HG03457 (cell line): ENCODE results near the gene TMTC1.
"Not testable (repeated sequence)": the region's sequence is repeated elsewhere in the genome, so short reads cannot be mapped to it uniquely, and the experiment has no call there.

Experiments used
- ATAC-seq: cut with Tn5 transposase; IDR thresholded peaks from one replicate; pipeline ENCODE4 v1.9.1; 2021; ENCODE audit warnings: moderate number of reproducible peaks; ENCODE audit not compliant: unreplicated experiment

TMTC1 gene

GRCh38 chr12:29674463-29674862 lies 109.3 kb downstream of the TMTC1 start:
- ATAC-seq: no peak

GRCh38 chr12:29673346-29673745 lies 110.4 kb downstream of the TMTC1 start:
- no peak for ATAC-seq

GRCh38 chr12:29672580-29672979 lies 111.2 kb downstream of the TMTC1 start:
- ATAC-seq: no peak

DNA sequence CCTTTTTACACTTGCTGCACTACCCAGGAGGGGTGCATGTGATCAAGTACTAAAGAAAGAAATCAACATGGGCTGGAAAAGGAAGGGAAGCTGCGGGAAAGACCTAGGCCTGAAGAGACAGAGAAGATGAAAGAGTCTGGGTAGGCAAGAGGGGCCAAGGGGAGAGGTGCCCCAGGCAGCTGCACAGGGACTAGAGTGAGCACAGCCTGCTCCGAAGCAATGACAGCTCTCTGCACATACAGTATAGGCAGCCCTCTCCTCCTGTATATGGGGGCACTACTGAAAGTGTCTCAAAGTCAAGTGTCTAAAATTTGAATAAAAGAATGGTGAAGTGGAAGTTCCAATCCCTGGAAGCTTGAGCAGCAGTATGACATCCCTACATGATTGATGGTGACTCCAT lies 112.0 kb downstream of the TMTC1 start:
- no peak for ATAC-seq

- no peak for ATAC-seq
Observed at GRCh38 chr12:29667011-29667410, 116.7 kb downstream of the TMTC1 start.

DNA sequence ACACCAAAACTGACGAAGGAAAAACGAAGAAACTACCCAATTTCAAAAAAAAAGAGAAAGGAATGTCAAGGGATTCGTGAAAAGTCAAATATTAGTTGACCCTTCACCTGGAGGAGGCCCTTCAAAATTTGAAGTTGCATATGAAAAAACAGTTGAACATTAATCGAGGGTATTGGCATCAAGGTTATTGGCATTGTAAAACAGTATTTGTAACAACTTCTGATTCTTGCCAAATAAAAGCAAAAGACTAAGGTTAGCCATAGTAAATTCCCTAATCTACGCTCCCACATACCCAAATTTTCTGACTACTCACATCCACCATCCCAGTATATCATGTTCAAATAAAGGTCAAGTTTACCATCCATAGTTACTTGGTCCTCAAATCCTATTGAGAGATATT lies 118.6 kb downstream of the TMTC1 start:
- ATAC-seq: no peak

GRCh38 chr12:29662734-29663323 lies 120.9 kb downstream of the TMTC1 start:
- ATAC-seq: no peak

DNA sequence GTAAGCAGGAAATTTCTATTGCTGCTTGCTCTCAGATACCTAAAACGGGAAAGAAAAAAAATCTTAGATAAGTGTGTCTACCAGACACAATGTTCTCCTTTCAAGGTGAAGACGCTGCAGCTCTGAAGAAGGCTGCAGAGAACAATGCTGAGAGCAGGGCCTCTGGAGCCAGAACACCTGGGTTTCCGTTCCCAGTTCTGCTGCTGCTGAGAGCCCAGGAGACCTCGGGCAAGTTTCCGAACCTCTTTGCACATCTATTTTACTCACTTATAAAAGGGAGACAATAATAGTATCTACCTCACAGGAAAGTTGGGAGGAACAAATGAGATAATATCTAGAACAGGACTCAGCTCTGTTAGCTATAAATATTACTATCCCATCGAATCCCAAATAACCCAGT lies 122.9 kb downstream of the TMTC1 start:
- ATAC-seq: no peak

DNA sequence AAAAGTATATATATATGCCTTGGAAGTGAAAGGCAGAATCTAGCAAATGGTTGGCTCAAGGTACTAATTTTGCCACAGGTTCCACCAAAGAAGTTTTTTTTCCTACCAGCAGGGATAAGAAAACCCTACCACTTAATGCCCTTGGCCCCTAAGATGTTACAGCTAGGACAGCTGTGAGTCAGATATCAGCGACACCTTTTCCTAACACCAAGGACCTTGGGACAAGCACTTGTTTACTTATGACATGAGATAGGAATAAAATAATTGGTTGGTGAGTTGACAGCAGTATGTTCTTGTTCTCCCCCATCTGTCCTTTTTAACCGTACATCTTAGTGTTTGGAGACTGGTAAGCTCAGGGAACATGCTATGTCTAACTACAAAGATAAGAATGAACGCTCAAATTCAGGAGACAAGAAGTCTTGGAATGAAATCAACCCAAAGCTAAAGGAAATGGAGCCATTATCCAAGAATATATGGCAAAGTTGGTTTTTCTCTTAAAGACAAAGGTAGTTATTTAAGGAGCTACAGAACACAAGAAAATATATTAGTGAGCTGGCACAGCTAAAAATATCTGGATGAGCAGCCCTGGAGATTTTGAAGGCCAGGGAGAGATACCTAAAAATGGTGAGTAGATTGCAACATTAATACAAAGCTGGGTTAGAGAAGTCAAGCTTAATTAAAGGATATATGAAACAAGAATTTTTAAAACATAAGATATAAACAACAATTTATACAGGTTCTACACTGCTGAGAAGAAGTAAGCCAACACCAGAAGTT lies 126.8 kb downstream of the TMTC1 start:
- ATAC-seq: no peak

DNA sequence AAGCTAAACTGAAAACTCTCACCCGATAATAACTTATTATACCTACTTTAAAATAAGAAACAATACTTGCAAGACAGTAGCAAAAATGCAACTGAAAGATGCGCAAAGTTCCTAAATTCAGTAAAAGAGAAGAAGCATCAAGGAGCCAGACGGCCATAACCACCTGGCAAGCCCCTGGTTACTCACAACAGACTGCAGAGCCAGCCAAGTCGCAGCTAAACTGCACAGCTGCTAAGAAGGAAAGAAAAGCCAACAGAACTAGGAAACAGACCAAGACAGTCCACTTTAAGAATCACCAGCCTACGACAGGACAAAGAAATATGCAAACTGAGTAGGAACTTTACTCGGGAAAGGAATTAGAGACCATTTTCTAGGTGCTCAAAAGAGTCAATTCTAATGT lies 127.9 kb downstream of the TMTC1 start:
- ATAC-seq: no peak

DNA sequence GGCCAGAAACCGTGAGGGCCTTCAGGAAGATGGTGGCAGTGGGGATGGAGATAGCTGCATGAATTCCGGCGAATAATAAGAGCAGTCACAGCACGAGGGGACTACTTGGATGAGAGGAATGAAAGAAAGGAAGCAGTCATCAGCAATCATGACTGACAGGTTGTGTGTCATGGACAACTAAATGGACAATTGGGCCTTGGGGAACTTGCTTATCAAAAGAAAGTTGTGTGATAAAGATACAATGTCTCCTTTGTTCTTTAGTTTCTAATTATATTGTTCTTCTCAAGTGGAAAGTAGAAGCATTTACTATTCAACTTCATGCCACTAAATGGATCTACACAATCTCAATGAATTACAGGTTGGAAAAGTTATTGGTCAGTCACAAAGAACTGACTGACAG lies 130.5 kb downstream of the TMTC1 start:
- no peak for ATAC-seq

DNA sequence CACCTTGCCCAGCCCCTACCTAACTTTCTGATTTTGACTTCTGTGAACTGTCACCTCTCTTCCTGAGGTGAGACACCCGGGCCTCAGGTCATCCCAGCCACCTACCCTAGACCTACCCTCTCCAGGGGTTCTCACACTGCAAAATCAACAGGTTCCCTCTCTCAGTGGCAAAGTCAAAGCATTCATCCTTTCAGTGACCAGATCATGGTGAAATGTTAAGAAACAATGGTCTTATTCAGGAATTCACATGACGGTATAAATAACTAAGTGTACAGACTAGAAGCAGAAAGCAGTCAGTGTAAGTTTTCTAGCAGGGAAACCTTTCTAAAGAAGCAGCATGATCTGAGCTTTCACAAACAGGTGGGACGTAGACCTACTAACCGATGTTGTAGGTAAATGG lies 133.4 kb downstream of the TMTC1 start:
- ATAC-seq: no peak

GRCh38 chr12:29649722-29650121 lies 134.0 kb downstream of the TMTC1 start:
- no peak for ATAC-seq

DNA sequence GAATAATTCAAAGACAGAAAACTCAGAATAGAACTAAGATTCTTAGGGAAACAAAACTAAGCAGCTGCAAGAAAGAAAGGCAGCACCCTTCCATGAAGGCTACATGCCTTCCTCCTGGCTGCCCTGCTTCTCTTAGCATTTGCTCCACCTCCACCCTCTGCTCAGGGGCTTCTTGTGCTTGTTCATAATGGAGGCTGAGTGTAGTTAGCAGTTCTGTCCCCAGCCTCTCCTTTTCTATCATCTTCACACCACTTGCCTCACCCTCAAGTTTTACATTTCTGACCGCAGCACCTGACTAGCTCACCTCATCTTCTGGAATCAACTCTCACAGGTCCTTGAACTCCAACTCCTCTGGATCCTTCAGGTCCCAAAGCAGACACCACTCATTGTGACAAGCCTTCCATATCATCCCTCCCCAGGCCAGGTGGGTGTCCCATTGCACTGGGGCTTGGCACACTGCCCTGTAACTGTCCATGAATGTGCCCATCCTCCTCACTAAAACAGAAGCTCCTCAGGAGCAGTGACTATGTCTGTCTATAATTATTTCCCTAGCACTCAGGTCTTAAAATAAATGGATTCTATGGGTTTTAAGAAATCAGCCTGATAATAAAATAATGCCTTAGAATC lies 139.1 kb downstream of the TMTC1 start:
- no peak for ATAC-seq

- no peak for ATAC-seq
Observed at GRCh38 chr12:29640589-29641345, 143.0 kb downstream of the TMTC1 start.

GRCh38 chr12:29639893-29640495 lies 143.7 kb downstream of the TMTC1 start:
- no peak for ATAC-seq

GRCh38 chr12:29638528-29638927 lies 145.2 kb downstream of the TMTC1 start:
- no peak for ATAC-seq

GRCh38 chr12:29634057-29634456 lies 149.7 kb downstream of the TMTC1 start:
- no peak for ATAC-seq

DNA sequence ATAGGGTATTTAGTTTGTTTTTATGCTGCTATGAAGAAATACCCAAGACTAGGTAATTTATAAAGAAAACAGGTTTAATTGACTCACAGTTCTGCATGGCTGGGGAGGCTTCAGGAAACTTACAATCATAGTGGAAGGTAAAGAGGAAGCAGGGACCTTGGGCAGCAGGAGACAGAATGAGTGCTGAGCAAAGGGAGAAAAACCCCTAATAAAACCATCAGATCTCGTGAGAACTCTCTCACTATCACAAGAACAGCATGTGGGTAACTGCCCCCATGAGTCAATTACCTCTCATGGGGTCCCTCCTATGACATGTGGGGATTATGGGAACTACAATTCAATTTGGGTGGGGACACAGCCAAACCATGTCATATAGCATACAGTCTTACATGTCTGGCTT lies 153.6 kb downstream of the TMTC1 start:
- not testable (repeated sequence) for ATAC-seq

DNA sequence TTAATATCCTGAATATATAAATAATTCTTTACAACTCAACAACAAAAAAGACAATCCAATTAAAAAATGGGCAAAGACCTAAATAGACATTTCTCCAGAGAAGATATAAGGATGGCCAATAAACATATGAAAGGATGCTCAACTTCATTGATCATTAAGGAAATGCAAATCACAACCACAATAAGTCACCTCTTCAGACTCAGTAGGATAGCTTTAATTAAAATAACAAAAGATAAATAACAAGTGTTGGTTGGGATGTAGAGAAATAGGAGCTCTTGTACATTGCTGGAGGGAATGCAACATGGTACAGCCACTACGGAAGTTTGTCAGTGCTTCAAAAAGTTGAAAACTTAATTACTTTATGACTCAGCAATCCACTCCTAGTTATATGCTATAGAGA lies 156.5 kb downstream of the TMTC1 start:
- no peak for ATAC-seq

DNA sequence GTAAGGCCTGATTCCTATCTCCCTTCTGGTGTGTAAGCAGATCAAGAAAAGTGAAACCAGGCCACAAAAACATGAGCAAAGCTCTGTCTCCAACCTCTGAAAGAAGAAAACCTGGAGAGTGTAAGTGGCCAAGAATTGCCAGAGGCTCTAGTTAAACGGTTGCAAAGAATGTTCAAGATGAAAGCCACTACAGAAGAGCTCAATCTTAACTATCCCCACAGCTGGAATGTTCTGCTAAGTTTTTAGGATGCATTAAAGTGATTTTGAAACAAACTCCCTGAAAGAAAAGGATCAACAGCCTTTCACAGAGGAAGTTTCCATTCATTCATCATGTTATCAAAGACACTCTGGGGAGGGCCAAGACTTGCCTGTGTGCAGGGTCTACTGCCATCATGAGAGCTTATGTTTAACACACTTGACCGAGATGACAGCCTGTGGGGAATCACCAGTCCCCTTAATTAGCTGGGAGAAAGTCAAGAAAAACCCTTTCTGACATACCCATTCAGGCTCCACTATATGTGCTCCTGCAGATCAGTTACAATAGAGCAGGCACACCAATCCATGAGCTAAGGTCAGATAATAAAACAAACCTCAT lies 158.3 kb downstream of the TMTC1 start:
- ATAC-seq: no peak
